ENCODE measurements around the gene DHCR24.

DHCR24 gene

DNA sequence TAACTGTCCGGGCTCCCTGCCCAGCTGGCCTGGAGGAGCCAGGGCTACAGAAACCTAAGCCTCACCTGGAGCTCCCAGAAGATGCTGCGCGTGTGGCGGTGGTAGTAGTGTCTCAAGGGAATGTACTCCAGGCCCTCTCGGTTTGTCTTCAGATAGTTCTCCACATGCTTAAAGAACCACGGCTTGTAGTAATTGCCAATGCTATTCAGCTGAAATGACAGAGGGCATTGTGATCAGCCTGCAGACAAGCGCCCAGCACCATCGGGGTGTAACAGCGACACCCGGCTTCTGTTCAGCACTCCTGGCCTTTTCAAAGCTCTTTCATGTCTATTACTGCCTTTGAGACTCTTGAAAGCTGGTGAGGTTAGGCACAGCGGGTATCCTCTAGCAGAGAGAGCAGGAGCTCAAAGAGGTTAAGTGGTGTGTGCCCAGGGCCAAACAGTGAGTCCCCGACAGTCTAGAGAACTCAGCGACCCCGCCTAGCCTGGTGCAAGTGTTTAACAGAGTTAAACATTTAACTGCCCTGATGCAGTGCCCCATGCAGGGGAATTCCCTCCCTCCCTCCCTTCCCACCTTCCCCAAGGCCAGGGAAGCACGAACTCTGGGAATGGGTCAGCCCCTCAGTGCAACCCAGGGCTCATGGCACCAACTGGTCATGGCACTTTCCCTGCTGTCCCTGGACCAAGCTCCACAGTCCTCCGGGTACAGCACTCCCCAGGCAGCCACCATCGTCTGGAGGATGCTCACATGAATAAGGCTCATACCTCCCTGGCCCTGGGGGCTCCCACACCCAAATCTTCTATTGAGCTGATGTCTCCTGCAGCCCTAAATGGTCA lies 21.5 kb downstream of the DHCR24 start:
- DNase-seq (ENCODE audit: low read depth in 3 of 3), result no peak

GRCh38 chr1:54864460-54865208 lies 22.4 kb downstream of the DHCR24 start:
- no peak for DNase-seq (ENCODE audit: low read depth in 3 of 3)

DNA sequence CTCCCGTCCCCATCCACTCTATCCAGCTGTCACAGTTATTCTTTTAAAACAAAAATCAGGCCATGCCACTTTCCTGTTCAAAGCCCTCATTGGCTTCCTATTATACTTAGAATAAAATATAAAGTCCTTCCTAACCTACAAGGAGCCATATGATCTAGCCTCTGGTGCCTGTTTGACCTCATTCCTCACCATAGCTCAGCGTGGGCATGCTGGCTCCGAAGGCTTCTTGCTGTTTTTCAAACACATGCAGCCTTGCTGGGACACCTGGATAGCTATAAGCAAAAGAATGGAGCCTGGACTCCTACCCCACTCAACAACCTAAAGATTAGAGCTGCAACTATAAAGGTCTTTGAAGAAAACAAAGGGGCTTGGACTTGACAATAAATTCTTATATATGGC lies 23.7 kb downstream of the DHCR24 start:
- DNase-seq (ENCODE audit: low read depth in 3 of 3), result no peak

GRCh38 chr1:54861070-54861761 lies 25.8 kb downstream of the DHCR24 start:
- DNase-seq (ENCODE audit: low read depth in 3 of 3), result no peak

GRCh38 chr1:54859700-54860391 lies 27.1 kb downstream of the DHCR24 start:
- DNase-seq (ENCODE audit: low read depth in 3 of 3), result no peak

DNA sequence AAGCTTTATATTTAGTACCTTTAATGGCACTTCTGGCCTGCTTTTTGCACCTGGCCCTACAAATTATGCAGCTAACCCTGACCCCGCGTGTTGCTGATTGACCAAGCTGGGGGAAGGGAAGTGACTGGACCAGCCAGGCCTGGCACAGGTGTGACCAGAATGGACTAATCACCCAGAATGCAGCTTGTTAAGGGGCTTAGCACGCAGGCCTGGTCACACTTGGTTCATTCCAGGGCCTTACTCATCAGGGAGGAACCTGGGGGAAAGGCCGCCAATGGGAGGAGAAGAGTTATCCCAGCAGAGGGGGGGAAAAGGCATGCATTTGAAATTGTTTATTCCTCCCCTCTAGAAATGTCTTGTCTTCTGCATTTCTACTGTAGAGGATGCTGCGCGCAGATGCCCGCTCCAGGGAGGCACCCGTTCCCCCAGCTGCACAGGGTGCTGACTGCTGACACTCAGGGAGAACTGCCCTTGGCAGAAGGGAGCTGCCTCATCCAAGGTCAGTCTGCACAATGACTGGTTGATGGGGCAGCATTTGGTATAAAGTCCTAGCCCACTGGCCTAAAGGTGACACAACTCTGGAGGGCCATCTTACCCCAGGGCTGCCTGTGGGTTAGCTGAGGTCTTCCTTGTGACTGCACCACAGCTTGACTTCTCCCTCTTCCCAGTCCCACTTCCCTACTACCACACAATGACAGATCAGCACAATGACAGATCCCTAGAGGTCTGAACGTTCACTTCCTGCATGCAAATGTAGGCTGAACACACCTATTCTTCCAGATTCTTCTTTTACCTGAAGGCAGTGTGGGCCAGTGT lies 29.0 kb downstream of the DHCR24 start:
- DNase-seq (ENCODE audit: low read depth in 3 of 3), result no peak

DNA sequence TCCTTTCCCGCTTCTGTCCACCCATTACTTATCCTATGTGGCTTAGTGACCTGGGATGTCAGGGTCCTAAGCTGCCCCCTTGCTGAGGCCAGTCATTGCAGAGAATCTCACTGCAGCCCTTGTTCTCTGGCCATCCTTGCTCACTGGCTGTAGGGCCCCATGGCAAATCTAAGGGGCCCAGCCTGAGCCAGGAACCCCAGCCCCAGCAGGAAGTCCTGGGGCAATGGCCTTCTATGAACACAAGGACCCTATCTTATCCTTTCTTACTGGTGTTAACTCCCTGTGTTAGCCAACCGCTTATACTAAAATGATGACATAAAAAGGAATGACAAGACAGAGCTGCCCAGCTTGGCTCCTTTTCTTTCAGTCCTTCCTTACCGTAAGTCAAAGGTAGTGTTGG lies 29.9 kb downstream of the DHCR24 start:
- DNase-seq (ENCODE audit: low read depth in 3 of 3), result no peak

DNA sequence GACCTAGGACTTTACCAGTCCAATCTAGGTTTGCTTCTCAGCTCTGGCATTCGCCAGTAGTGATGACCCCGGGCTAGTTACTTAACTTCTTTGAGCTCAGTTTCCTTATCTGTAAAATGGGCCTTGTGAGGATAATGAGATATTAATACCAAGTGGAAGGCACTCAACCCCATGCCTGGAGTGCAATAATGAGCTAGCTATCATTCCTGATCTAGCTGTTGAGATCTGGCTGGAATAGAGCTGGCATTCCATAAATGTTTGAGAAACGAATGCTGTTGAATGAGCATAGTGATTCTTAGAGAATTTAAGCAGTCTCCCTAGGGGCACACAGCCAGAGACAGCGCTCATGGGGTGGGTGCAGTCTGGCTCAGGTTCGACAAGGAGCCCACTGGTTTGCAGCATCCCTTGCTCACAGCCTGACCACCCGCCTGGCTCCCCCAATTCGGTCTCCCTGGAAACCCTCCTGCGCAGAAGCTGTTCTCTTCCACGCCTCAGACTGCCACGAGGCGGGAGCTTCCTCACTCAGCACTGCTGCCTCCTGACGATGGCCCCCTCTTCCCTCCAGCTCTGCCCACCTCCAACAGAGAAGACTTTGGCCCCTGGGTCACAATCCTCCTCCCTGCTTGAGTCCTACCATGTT lies 32.5 kb downstream of the DHCR24 start:
- DNase-seq (ENCODE audit: low read depth in 3 of 3), result no peak

- DNase-seq (ENCODE audit: low read depth in 3 of 3), result no peak
These were observed 33.1 kb downstream of the DHCR24 start for GRCh38 chr1:54853793-54854370.

- DNase-seq (ENCODE audit: low read depth in 3 of 3), result no peak
These were observed 33.8 kb downstream of the DHCR24 start for GRCh38 chr1:54853096-54853792.

DNA sequence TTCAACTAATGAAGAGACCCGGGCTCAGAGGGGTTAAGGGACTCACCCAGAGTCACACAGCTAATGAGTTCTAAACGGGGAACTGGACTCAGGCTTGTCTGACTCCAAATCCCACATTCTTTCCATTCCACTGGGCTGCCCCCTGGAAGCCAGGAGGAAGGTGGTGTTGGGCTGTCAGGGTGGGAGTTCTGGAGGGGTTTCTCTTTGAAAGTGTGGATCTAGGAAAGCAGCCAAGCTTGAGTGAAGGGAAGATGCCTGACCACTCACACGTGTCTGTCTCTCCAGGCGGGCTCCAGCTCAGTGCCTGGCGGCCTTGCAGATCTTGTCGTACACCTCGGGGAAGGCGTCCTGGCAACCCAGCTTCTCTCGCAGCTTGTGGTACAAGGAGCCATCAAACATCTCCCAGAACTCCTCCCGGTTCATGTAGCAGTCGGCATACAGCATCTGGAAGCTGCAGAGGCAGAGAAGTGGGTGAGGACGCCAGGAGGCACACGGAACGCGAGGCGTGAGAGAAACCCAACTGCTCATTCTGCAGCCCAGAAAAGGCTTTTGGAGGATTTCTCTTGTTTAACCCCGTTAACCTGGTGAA lies 35.0 kb downstream of the DHCR24 start:
- no peak for DNase-seq (ENCODE audit: low read depth in 3 of 3)

DNA sequence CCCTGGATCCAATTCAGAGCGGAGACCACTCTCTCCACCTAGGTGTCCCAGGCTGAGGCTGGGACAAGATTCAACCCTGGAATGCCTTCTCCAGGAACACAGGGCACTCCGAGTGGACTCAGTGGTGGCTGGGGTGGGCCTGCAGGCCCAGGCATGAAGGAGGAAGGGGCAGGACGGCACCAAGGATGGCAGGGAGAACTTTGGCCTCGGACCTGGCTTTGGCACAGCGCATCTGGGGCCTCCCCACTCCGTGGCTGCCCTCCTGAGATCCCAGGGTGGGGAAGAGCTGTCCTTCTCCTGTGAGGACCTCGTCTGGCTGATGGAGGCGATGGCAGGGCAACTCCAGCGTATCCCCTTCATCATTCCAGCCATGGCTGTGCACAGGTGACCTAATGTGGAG lies 35.6 kb downstream of the DHCR24 start:
- DNase-seq (ENCODE audit: low read depth in 3 of 3), result no peak

- no peak for DNase-seq (ENCODE audit: low read depth in 3 of 3)
These were observed 36.3 kb downstream of the DHCR24 start for GRCh38 chr1:54850737-54851136.

- DNase-seq (ENCODE audit: low read depth in 3 of 3), result no peak
These were observed 36.8 kb downstream of the DHCR24 start for GRCh38 chr1:54850069-54850730.

DNA sequence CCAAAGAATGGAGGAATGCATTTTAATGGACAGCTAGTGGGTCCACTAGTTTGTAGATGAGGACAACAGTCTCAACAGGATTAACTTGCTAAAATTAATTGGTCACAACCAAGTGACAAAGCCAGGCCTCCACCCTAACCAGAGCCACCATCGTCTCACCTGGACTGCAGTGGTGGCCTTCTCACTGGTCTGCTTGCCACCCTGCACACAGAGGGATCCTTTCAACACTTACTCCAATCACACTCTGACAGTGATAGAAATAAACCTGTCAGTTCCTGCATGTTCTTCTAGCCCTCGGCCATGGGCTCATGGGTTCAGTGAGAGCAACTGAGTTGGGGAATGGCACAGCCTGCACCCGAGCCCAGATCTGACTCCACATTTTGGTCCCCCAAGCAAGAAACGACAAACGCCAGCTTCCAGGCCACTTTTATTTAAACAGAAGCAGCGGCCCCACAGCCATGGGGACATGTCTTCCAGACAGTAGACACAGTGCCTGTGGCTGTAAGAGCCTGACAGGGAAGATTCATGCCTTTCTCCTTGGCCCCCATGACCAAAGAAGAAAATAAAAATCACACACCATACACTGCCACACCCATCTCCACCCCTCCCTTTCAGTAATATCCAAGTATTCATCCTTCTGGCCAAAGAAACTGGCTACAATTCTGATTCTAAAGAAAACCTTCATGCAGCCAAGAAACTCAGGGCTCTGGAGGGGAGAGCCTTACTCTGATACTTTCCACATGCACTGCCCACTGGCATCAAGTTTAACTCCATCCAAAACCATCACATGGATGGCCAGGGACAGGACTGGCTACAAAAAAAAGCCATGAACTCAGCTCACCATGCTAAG lies 37.6 kb downstream of the DHCR24 start:
- DNase-seq (ENCODE audit: low read depth in 3 of 3), result no peak

DNA sequence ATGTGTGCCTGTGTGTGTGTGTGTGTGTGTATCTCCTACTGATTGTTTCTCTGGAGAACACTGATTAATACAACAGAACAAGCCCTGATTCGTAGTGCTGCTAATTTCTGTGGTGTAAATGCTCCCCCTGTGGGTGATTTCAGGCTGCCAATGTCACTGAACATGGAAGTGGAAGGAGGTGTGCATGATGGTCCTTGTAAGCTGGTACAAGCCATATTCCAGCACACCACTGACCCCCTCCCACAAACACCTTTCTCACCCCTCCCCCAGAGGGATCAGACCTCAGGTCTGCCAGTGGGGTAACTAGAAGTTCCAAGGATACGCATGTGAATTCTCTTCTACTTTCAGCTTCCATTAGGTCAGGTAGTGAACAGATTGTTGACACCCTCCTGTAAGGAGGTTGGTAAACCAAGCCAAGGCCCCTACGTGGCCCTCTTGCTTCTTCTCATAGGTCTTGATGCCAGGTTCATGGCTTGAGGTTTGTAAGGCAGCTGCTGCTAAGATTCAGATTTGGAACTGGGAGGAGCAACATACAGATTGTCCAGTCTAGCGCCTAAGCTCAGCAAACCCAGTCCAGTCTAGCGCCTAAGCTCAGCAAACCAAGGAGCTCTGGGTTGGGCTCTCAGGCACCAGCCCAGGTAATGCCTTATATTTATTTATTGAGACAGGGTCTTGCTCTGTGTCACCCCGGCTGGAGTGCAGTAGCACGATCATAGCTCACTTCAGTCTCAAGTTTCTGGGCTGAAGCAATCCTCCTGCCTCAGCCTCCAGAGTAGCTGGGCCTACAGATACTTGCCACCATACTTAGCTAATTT lies 38.7 kb downstream of the DHCR24 start:
- DNase-seq (ENCODE audit: low read depth in 3 of 3), result no peak

Measured in stimulated activated CD4-positive, alpha-beta T cell treated with anti-CD3 and anti-CD28 coated beads, TNF-alpha, amount 100 ng/mL, for 4 hours (primary cell).